ENCODE measurements around the gene SCART1. TPM values are rescaled to one million over a fixed set of nuclear protein-coding genes. Genes with fewer than 3 reads are reported as not detected.

Gene SCART1
- total and polyA plus RNA-seq, 10 of the 15 experiments (the other 5 are each of a cell fraction or from before 2014, with no cell fraction given) = 0.05 to 22.0 (median 0.58) TPM

DNA sequence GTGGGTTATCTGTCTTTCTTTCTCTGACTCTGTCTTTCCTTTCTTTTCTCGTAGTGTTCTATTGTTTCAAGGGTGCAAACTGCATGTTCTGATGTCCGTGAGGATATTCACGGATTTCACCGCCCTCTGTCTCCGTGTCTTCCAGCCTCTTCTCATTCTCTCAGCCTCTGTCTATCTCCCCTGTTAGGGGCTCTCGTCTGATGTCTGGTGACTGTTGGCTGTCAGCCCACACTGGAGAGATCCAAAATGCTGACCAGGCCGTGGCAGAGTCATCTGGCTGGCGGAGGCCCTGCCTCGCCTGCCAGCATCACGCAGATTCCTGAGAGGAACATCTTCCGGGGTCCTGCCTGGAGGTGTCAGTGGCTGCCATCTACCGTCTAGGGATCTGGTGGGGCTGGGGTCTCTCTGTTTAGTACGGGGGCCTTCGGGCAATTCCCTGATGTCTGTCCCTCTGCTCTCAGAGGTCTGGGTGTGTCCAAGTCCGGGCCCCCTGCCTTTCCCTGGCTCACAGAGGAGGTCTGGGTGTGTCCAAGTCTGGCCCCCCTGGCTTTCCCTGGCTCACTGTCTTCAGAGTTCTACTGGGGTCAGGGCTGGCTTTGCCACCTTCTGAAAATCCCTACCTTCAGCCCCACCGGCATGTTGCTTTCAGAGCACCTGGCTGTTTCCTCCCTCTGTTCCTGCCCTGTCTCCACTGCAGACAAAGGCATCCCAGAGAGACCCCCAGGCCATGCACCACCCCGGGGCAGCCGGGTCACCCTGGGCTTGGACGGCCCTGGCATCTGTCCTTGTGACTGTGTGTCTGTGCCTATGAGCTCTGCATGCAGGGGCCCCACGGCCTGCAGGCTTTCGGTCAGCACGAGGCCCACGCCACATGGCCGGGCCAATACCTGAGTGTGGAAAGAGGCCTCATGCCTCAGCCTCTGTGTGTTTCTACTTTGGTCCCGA, 14.0 kb upstream of the SCART1 start:
- no peaks in the 10 kb centered on the region for H3K36me3 ChIP-seq (ENCODE audit: control insufficient read depth in 2 of 2, insufficient read depth in 2 of 2, low read length in 1 of 2)
- ATAC-seq = no peak
- TF ChIP-seq ZNF592 (IDR thresholded peaks at IDR 0.05) = no peak
- ChIA-PET RAD21 (ENCODE audit: unreplicated experiment) (interaction anchor here (0.8 to 2.6 kb wide), 3 partner anchors 58 to 110 kb away, joined by 3 to 12 read pairs (median 3); no protein-coding TSS in a partner anchor), SMC1A (ENCODE audit: uncharacterized antibody, unreplicated experiment) (interaction anchor here (0.7 to 1.3 kb wide), 4 partner anchors 108 to 168 kb away, joined by 3 read pairs; no protein-coding TSS in a partner anchor), POLR2A (no interaction called here), CTCF (interaction anchor here (0.7 to 3.6 kb wide), 9 partner anchors 13 to 215 kb away, joined by 3 to 36 read pairs (median 5); partner anchors contain the start of gene SCART1)
- no peak overlapping the region for H3K27ac ChIP-seq (ENCODE audit: control insufficient read depth, insufficient read depth)
- no peak overlapping the region for H3K9ac ChIP-seq (ENCODE audit: control insufficient read depth, insufficient read depth, low read length)
- no peaks in the 10 kb centered on the region for H3K4me1 ChIP-seq (ENCODE audit: control insufficient read depth, insufficient read depth, low read length)
- H3K79me2 ChIP-seq (ENCODE audit: control insufficient read depth, insufficient read depth, low read length) = no peaks in the 10 kb centered on the region
- H2AFZ ChIP-seq (ENCODE audit: control insufficient read depth, low read depth, low read length) = no peak overlapping the region
- no peak overlapping the region for H3K4me2 ChIP-seq (ENCODE audit: control insufficient read depth, insufficient read depth)
- BruUV-seq (replicated peaks) = no TSS peak
- no peak overlapping the region for H3K4me3 ChIP-seq
- WGBS (ENCODE audit: insufficient coverage, insufficient replicate concordance, low lambda C conversion rate, missing lambda C conversion rate) = 61% methylated on average over 25 of the region's 25 CpGs
- no peaks in the 10 kb centered on the region for H4K20me1 ChIP-seq (ENCODE audit: control insufficient read depth, insufficient read depth)
- intact Hi-C loops (cut with micrococcal nuclease; ENCODE audit: unreplicated experiment) = loop anchor here (1.0 to 5.0 kb wide), 3 partner anchors 58 to 168 kb away; no protein-coding TSS in a partner anchor
- H3K9me3 ChIP-seq (replicated peaks; ENCODE audit: control insufficient read depth, insufficient read depth, low read length) = no peaks in the 10 kb centered on the region; the same call in 2 of the 3 replicates
- no peak for DNase-seq (ENCODE audit: low read depth, low spot score)
- no peak for FAIRE-seq
- in situ Hi-C loops (cut with MboI) = no loop called here
- no peaks in the 10 kb centered on the region for H3K27me3 ChIP-seq (replicated peaks in 1 of 2; ENCODE audit: control insufficient read depth in 2 of 2, insufficient read depth in 2 of 2, low read length in 1 of 2)
